CD14-positive monocyte (primary cell): Measurements from ENCODE around the gene PAFAH1B2. TPM values are rescaled to one million over a fixed set of nuclear protein-coding genes. Genes with fewer than 3 reads are reported as not detected.

Source experiments
- DNase-seq, 3 donors: peaks; one replicate each; pipeline ENCODE4 v3.0.0-alpha.2; 2011 to 2022
- H2AFZ ChIP-seq: 2 replicates; pipeline ENCODE4 v1.6.0; 2012; ENCODE audit warnings: mild to moderate bottlenecking, low read depth, low read length, inconsistent platforms; ENCODE audit not compliant: insufficient read depth, poor library complexity, severe bottlenecking
- H3K27ac ChIP-seq, 2 donors: 1 replicate in 1 of 2; 2 replicates in 1 of 2; pipeline ENCODE4 v1.5.1; 2012 to 2013; ENCODE audit warnings: low read length in 2 of 2, control low read depth in 1 of 2, inconsistent platforms in 1 of 2, low read depth in 1 of 2, mild to moderate bottlenecking in 1 of 2
- H3K27me3 ChIP-seq, 2 donors: one replicate each; pipeline versions ENCODE4 v1.6.0 to v1.6.1; 2011 to 2013; ENCODE audit warnings: low read length in 2 of 2; ENCODE audit not compliant: control insufficient read depth in 2 of 2, insufficient read depth in 2 of 2
- H3K36me3 ChIP-seq, 2 donors: replicated peaks in 1 of 2; 1 replicate in 1 of 2; 2 replicates in 1 of 2; pipeline versions ENCODE4 v1.5.1 to v1.6.1; 2012 to 2013; ENCODE audit warnings: low read length in 2 of 2, control low read depth in 1 of 2, inconsistent platforms in 1 of 2, mild to moderate bottlenecking in 1 of 2; ENCODE audit not compliant: insufficient read depth in 2 of 2, control insufficient read depth in 1 of 2
- H3K4me1 ChIP-seq, 2 donors: 1 replicate in 1 of 2; 2 replicates in 1 of 2; pipeline versions ENCODE4 v1.5.1 to v1.6.1; 2012 to 2013; ENCODE audit warnings: low read length in 2 of 2, control low read depth in 1 of 2, inconsistent platforms in 1 of 2, mild to moderate bottlenecking in 1 of 2, moderate library complexity in 1 of 2; ENCODE audit not compliant: insufficient read depth in 2 of 2, control insufficient read depth in 1 of 2
- H3K4me2 ChIP-seq: replicated peaks from 2 replicates; pipeline ENCODE3; 2012; ENCODE audit warnings: low read length, moderate library complexity, mild to moderate bottlenecking; ENCODE audit not compliant: poor library complexity, severe bottlenecking; ENCODE audit errors: extremely low read depth
- H3K4me3 ChIP-seq, 3 experiments: fragments of 200-600 bp in 1 of 3; sonication (generic) in 1 of 3; replicated peaks in 1 of 3; 1 replicate in 2 of 3; 2 replicates in 1 of 3; pipeline ENCODE4 v1.5.1; 2011 to 2013; ENCODE audit warnings: low read length in 3 of 3, mild to moderate bottlenecking in 3 of 3, control low read depth in 2 of 3, low read depth in 2 of 3, inconsistent platforms in 1 of 3, moderate library complexity in 1 of 3
- H3K79me2 ChIP-seq: 2 replicates; pipeline ENCODE4 v1.6.0; 2012; ENCODE audit warnings: mild to moderate bottlenecking, control low read depth, inconsistent platforms, low read length, moderate library complexity; ENCODE audit not compliant: insufficient read depth
- H3K9ac ChIP-seq: 2 replicates; pipeline ENCODE4 v1.6.0; 2017; ENCODE audit warnings: low read length, mild to moderate bottlenecking; ENCODE audit not compliant: insufficient read depth, poor library complexity, severe bottlenecking
- H3K9me3 ChIP-seq, 2 donors: replicated peaks in 1 of 2; 1 replicate in 1 of 2; 2 replicates in 1 of 2; pipeline versions ENCODE4 v1.5.1 to v1.6.1; 2012 to 2013; ENCODE audit warnings: low read length in 2 of 2, control low read depth in 1 of 2; ENCODE audit not compliant: control insufficient read depth in 1 of 2, insufficient read depth in 1 of 2
- H4K20me1 ChIP-seq: 2 replicates; pipeline ENCODE4 v1.6.0; 2012; ENCODE audit warnings: mild to moderate bottlenecking, low read length, control low read depth, moderate library complexity; ENCODE audit not compliant: insufficient read depth
- H3K27ac Mint-ChIP-seq, 7 donors: one replicate each; pipeline ENCODE4 v1.8.0; 2020; ENCODE audit warnings: mild to moderate bottlenecking in 7 of 7, mixed read lengths in 7 of 7, moderate library complexity in 6 of 7, inconsistent platforms in 2 of 7
- H3K27me3 Mint-ChIP-seq, 3 donors: one replicate each; pipeline ENCODE4 v1.8.0; 2021 to 2022; ENCODE audit warnings: low read depth in 3 of 3, mild to moderate bottlenecking in 3 of 3, mixed read lengths in 3 of 3, moderate library complexity in 3 of 3, inconsistent platforms in 1 of 3
- H3K36me3 Mint-ChIP-seq, 2 donors: one replicate each; pipeline ENCODE4 v1.8.0; 2020; ENCODE audit warnings: mixed read lengths in 2 of 2, inconsistent platforms in 1 of 2, mild to moderate bottlenecking in 1 of 2
- H3K4me1 Mint-ChIP-seq: one replicate; pipeline ENCODE4 v1.8.0; 2020; ENCODE audit warnings: mild to moderate bottlenecking, mixed read lengths
- H3K4me3 Mint-ChIP-seq, 2 donors: one replicate each; pipeline ENCODE4 v1.8.0; 2020; ENCODE audit warnings: mild to moderate bottlenecking in 2 of 2, mixed read lengths in 2 of 2, moderate library complexity in 1 of 2
- H3K9me3 Mint-ChIP-seq, 7 donors: one replicate each; pipeline ENCODE4 v1.8.0; 2020 to 2022; ENCODE audit warnings: mixed read lengths in 7 of 7, mild to moderate bottlenecking in 6 of 7, moderate library complexity in 6 of 7, inconsistent platforms in 2 of 7
- WGBS: methylation state at CpG from one replicate; pipeline ENCODE4 v1.1.5; 2013; ENCODE audit warnings: missing lambda C conversion rate; ENCODE audit not compliant: insufficient coverage; 5-methylcytosine and 5-hydroxymethylcytosine counted together
- intact Hi-C, 2 donors: fragments of 100-400 bp; cut with micrococcal nuclease; formaldehyde crosslinking; loops; one replicate each; pipeline versions ENCODE4 v1.15.0 to v1.15.1; 2023
- polyA plus RNA-seq, 3 donors: library from polyadenylated mRNA; depleted of rRNA in 1 of 3; unstranded in 2 of 3; stranded (reverse) in 1 of 3; fragments of 300-500 nt in 2 of 3; fragments of >200 nt in 1 of 3; fragmentation: Illumina TruSeq in 2 of 3; gene quantifications; 1 replicate in 2 of 3; 2 replicates in 1 of 3; pipeline ENCODE4 v1.2.3, GENCODE V29; 2012 to 2021
- TF ChIP-seq, protein P1 (sequence below): fragments of 200-600 bp; IDR thresholded peaks from one replicate; pipeline ENCODE4 v1.8.0; 2022; ENCODE audit warnings: antibody characterized with exemption, mild to moderate bottlenecking

The PAFAH1B2 gene
- polyA plus RNA-seq, 3 donors = 16.9 to 25.1 (median 23.7) TPM

DNA sequence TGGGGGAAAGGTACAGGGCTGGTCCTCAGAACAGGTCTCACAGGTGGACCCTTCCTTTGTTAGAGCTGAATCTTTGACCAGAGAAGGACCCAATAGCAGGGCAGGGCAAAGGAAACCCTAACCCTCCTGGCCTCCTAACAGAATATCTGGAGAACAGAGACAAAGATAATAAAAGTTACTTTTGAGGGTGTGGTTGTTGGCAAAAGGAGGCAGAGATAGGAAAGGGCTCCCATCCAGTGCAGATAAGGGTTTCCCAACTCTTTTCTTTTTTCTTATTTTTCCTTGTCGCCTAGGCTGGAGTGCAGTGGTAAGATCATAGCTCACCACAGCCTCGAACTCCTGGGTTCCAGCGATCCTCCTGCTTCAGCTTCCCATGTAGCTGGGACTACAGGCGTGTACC, 75.9 kb downstream of the PAFAH1B2 start:
- intact Hi-C loops = loop anchor here (5.0 to 10.0 kb wide), 3 partner anchors 38 to 345 kb away; no protein-coding TSS in a partner anchor
- DNase-seq = no peak
- TF ChIP-seq, protein P1, sequence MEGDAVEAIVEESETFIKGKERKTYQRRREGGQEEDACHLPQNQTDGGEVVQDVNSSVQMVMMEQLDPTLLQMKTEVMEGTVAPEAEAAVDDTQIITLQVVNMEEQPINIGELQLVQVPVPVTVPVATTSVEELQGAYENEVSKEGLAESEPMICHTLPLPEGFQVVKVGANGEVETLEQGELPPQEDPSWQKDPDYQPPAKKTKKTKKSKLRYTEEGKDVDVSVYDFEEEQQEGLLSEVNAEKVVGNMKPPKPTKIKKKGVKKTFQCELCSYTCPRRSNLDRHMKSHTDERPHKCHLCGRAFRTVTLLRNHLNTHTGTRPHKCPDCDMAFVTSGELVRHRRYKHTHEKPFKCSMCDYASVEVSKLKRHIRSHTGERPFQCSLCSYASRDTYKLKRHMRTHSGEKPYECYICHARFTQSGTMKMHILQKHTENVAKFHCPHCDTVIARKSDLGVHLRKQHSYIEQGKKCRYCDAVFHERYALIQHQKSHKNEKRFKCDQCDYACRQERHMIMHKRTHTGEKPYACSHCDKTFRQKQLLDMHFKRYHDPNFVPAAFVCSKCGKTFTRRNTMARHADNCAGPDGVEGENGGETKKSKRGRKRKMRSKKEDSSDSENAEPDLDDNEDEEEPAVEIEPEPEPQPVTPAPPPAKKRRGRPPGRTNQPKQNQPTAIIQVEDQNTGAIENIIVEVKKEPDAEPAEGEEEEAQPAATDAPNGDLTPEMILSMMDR = no peak
- Mint-ChIP-seq H3K4me1 (peaks cover 6% of the 10 kb centered on the region), H3K27ac (peak overlapping the region in 2 of 7 donors; percentile 50 to 70), H3K9me3 (no peaks in the 10 kb centered on the region), H3K36me3 (peaks cover 83 to 96% of the 10 kb centered on the region in 2 donors), H3K27me3 (no peaks in the 10 kb centered on the region), H3K4me3 (no peak overlapping the region)
- 96% methylated on average over 2 of the region's 4 CpGs for WGBS
- Histone ChIP-seq H3K4me2 (no peak overlapping the region), H3K4me3 (no peak overlapping the region), H3K9ac (no peak overlapping the region), H4K20me1 (no peaks in the 10 kb centered on the region), H3K9me3 (no peaks in the 10 kb centered on the region), H3K79me2 (no peaks in the 10 kb centered on the region), H2AFZ (no peak overlapping the region), H3K4me1 (peaks cover 0 to 3% of the 10 kb centered on the region in 2 donors), H3K27me3 (no peaks in the 10 kb centered on the region), H3K36me3 (peaks cover 91 to 96% of the 10 kb centered on the region in 2 donors), H3K27ac (no peak overlapping the region)

DNA sequence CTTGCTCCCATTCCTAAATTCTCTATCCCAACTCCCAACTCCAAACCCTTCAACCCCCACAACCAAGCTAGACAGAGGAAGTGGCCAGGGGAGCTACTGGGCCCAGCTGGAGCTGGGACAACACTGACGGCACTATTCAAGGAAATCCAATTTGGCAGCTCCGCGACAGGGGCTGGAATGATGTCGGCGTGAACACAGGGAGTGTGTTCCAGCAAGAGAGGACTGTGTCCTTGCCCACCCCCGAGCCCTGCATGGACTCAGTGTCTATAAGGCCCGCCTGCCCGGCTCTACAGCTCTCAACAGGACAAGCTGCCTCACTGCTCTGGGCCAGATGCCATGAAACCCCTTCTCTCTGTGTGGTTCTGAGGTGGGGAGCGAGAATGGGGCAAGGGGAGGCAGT, 76.5 kb downstream of the PAFAH1B2 start:
- H3K9me3 Mint-ChIP-seq = no peaks in the 10 kb centered on the region
- DNase-seq = no peak
- H3K27me3 Mint-ChIP-seq = no peaks in the 10 kb centered on the region
- peaks cover 0 to 3% of the 10 kb centered on the region in 2 donors for H3K4me1 ChIP-seq
- H3K27ac Mint-ChIP-seq = peak overlapping the region in 1 of 7 donors; percentile 69
- H3K9me3 ChIP-seq = no peaks in the 10 kb centered on the region
- H3K79me2 ChIP-seq = no peaks in the 10 kb centered on the region
- H3K27ac ChIP-seq = no peak overlapping the region
- peaks cover 89 to 100% of the 10 kb centered on the region in 2 donors for H3K36me3 Mint-ChIP-seq
- H3K27me3 ChIP-seq = no peaks in the 10 kb centered on the region
- H3K4me3 ChIP-seq = no peak overlapping the region
- H3K4me1 Mint-ChIP-seq = peaks cover 6% of the 10 kb centered on the region
- TF ChIP-seq, protein P1 = no peak
- intact Hi-C loops = loop anchor here (5.0 to 10.0 kb wide), 3 partner anchors 38 to 346 kb away; no protein-coding TSS in a partner anchor
- WGBS = 98% methylated on average over 9 of the region's 9 CpGs
- no peak overlapping the region for H3K9ac ChIP-seq
- peaks cover 94 to 100% of the 10 kb centered on the region in 2 donors for H3K36me3 ChIP-seq
- H3K4me3 Mint-ChIP-seq = no peak overlapping the region
- H4K20me1 ChIP-seq = no peaks in the 10 kb centered on the region
- no peak overlapping the region for H2AFZ ChIP-seq
- H3K4me2 ChIP-seq = no peak overlapping the region
